ENCODE results near the gene LMLN.
"Not testable (repeated sequence)": the region's sequence is repeated elsewhere in the genome, so short reads cannot be mapped to it uniquely, and the experiment has no call there.

LMLN gene

DNA sequence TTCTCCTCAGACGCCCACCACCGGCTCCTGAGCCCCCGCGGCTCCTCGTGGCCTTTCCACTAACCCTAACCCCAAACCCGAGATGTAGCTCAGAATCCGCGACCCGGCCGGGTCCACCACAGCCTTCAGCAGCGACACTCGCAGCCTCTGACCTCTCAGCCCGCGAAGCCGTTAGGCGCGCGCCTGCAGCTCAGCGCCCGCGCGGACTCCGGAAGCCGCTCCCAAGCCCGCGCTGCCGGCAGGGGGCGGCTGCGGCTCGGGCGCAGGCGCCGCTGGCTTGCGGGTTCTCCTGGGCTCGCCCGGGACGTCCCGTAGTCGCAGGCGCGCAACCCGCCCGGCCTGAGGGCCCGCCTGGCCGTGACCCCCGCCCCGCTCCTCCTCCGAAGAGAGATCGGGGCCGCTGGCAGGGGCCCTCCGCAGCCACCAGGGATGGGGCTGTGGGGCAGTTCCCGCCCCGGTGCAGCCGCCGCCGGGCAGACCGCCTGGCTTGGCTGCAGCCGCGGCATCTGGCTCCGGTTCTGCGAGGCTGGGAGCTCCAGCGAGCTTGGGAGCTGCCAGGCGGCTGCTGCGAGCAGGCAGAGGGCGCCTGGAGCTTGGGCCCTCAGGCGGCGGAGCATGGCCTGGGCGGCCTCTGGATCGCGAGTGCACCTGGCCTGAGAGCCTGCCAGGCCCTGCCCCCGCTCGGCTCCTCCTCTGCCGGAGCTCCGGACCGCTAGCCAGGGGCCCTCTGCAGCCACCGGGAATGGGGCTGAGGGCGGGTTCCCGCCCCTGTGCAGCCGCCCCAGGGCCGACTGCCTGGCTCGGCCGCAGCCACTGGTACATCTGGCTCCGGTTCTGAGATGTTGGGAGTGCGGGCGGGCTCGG, 120.7 kb downstream of the LMLN start:
- no peak for FAIRE-seq

DNA sequence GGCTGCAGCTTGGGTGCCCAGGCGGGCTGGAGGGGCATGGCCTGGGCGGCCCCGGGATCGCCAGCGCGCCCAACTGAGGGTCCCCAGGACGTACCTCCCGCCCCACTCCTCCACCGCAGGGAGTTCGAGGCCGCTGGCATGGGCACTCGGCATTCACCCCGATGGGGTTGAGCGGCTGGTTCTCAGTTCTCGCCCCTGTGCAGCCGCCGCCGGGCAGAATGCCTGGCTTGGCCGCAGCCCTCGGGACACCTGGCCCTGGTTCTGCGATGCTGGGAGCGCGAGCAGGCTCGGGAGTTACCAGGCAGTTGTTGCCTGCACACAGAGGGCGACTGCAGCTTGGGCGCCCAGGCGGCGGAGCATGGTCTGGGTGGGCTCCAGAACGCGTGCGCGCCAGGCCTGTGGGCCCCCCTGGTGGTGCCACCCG, 121.4 kb downstream of the LMLN start:
- no peak for FAIRE-seq

GRCh38 chr3:198082226-198082625, 122.2 kb downstream of the LMLN start:
- FAIRE-seq = not testable (repeated sequence)

- no peak for FAIRE-seq
These were observed 128.5 kb downstream of the LMLN start for GRCh38 chr3:198088421-198088955.

- no peak for FAIRE-seq
These were observed 130.8 kb downstream of the LMLN start for GRCh38 chr3:198090795-198091332.

GRCh38 chr3:198092276-198092675, 132.3 kb downstream of the LMLN start:
- no peak for FAIRE-seq

- FAIRE-seq = no peak
These were observed 133.2 kb downstream of the LMLN start for GRCh38 chr3:198093112-198093679.
